Thyroid gland (tissue), 4 donors: ENCODE data around the gene UFC1. TPM values are rescaled to one million over a fixed set of nuclear protein-coding genes. Genes with fewer than 3 reads are reported as not detected.

Experiments used
- DNase-seq, 2 donors: peaks; one replicate each; pipeline ENCODE4 v3.0.0-alpha.2; 2019
- H3K27ac ChIP-seq, 3 donors: fragments of 200-600 bp; sonication (generic); 1 replicate in 2 of 3; 2 replicates in 1 of 3; pipeline ENCODE4 v1.5.1; 2016 to 2019; ENCODE audit warnings: mild to moderate bottlenecking in 1 of 3, moderate library complexity in 1 of 3
- H3K27me3 ChIP-seq: fragments of 200-600 bp; sonication (generic); one replicate; pipeline ENCODE4 v1.5.1; 2019
- H3K36me3 ChIP-seq, 2 donors: fragments of 200-600 bp; sonication (generic); one replicate each; pipeline ENCODE4 v1.5.1; 2016 to 2019
- H3K4me1 ChIP-seq, 2 donors: fragments of 200-600 bp; sonication (generic); one replicate each; pipeline ENCODE4 v1.5.1; 2017 to 2019
- H3K4me3 ChIP-seq, 3 donors: fragments of 200-600 bp; sonication (generic); replicated peaks in 1 of 3; 1 replicate in 2 of 3; 2 replicates in 1 of 3; pipeline ENCODE4 v1.5.1; 2016; ENCODE audit warnings: mild to moderate bottlenecking in 1 of 3
- H3K9me3 ChIP-seq: fragments of 200-600 bp; sonication (generic); one replicate; pipeline ENCODE4 v1.5.1; 2017
- CTCF ChIP-seq, 6 experiments: fragments of 200-600 bp in 3 of 6; fragments of 450-650 bp in 3 of 6; sonication (generic) in 3 of 6; IDR thresholded peaks; one replicate each; pipeline ENCODE4 v1.5.1; 2016 to 2019; ENCODE audit warnings: antibody characterized with exemption in 6 of 6, mild to moderate bottlenecking in 2 of 6, inconsistent platforms in 1 of 6, moderate library complexity in 1 of 6
- POLR2A ChIP-seq, 2 donors: fragments of 450-650 bp; IDR thresholded peaks; one replicate each; pipeline ENCODE4 v1.6.1; 2017; ENCODE audit warnings: antibody characterized with exemption in 2 of 2, mild to moderate bottlenecking in 2 of 2, moderate library complexity in 1 of 2
- WGBS, 2 donors: methylation state at CpG; one replicate each; pipeline ENCODE4 v1.1.5; 2017; 5-methylcytosine and 5-hydroxymethylcytosine counted together
- intact Hi-C: fragments of 100-400 bp; cut with DNase I; formaldehyde crosslinking; loops from one replicate; pipeline ENCODE4 v1.15.1; 2023
- total RNA-seq, 4 donors: library from RNA; depleted of rRNA; stranded (reverse); fragments of >200 nt; gene quantifications; one replicate each; pipeline ENCODE4 v1.2.3, GENCODE V29; 2016

Gene UFC1
- total RNA-seq, 4 donors from 2014 or later = 37.6 to 90.4 (median 62.1) TPM

GRCh38 chr1:161190962-161191521 is 37.3 kb downstream of the UFC1 start:
- H3K27me3 ChIP-seq = no peaks in the 10 kb centered on the region
- no peak for DNase-seq
- H3K4me3 ChIP-seq = no peak overlapping the region
- H3K27ac ChIP-seq = no peak overlapping the region
- peaks cover 0 to 8% of the 10 kb centered on the region in 2 donors for H3K4me1 ChIP-seq
- H3K36me3 ChIP-seq = no peaks in the 10 kb centered on the region
- 42 to 47% methylated on average over 2 to 17 of the region's 22 CpGs for WGBS, 2 donors
- H3K9me3 ChIP-seq = no peaks in the 10 kb centered on the region
- TF ChIP-seq CTCF (IDR thresholded peaks at IDR 0.05) (no peak), POLR2A (IDR thresholded peaks at IDR 0.05) (no peak)
- intact Hi-C loops = loop anchor here (10.0 kb wide), 1 partner anchor 194 kb away; no protein-coding TSS in a partner anchor

- Histone ChIP-seq H3K4me3 (no peak overlapping the region), H3K27ac (no peak overlapping the region), H3K27me3 (no peaks in the 10 kb centered on the region), H3K36me3 (no peaks in the 10 kb centered on the region), H3K9me3 (no peaks in the 10 kb centered on the region), H3K4me1 (peaks cover 0 to 7% of the 10 kb centered on the region in 2 donors)
- TF ChIP-seq POLR2A (IDR thresholded peaks at IDR 0.05) (no peak), CTCF (IDR thresholded peaks at IDR 0.05) (no peak)
- DNase-seq = no peak
- WGBS, 2 donors = 65 to 68% methylated on average over 8 of the region's 8 CpGs
- intact Hi-C loops = loop anchor here (10.0 kb wide), 1 partner anchor 193 kb away; no protein-coding TSS in a partner anchor
Measured at GRCh38 chr1:161191971-161192370, 38.2 kb downstream of the UFC1 start.

GRCh38 chr1:161192476-161193465 is 39.0 kb downstream of the UFC1 start:
- DNase-seq = peak; percentile 52 to 55
- no peaks in the 10 kb centered on the region for H3K36me3 ChIP-seq
- no peak overlapping the region for H3K27ac ChIP-seq
- 50 to 52% methylated on average over 10 to 12 of the region's 15 CpGs for WGBS, 2 donors
- H3K9me3 ChIP-seq = no peaks in the 10 kb centered on the region
- no peaks in the 10 kb centered on the region for H3K27me3 ChIP-seq
- intact Hi-C loops = loop anchor here (10.0 kb wide), 1 partner anchor 192 kb away; no protein-coding TSS in a partner anchor
- TF ChIP-seq CTCF (IDR thresholded peaks at IDR 0.05) (peak; percentile 40 to 90 (median 66)), POLR2A (IDR thresholded peaks at IDR 0.05) (no peak)
- H3K4me1 ChIP-seq = peaks cover 0 to 7% of the 10 kb centered on the region in 2 donors
- H3K4me3 ChIP-seq = no peak overlapping the region

GRCh38 chr1:161193561-161194235 is 39.9 kb downstream of the UFC1 start:
- 79 to 86% methylated on average over 14 to 19 of the region's 21 CpGs for WGBS, 2 donors
- Histone ChIP-seq H3K27ac (peak overlapping the region in 1 of 3 donors; percentile 33), H3K36me3 (no peaks in the 10 kb centered on the region), H3K27me3 (no peaks in the 10 kb centered on the region), H3K9me3 (no peaks in the 10 kb centered on the region), H3K4me1 (peaks cover 0 to 7% of the 10 kb centered on the region in 2 donors), H3K4me3 (no peak overlapping the region)
- DNase-seq = no peak
- no peak for TF ChIP-seq CTCF (IDR thresholded peaks at IDR 0.05)
- TF ChIP-seq POLR2A (IDR thresholded peaks at IDR 0.05) = no peak
- intact Hi-C loops = loop anchor here (10.0 kb wide), 1 partner anchor 191 kb away; no protein-coding TSS in a partner anchor
